ENCODE results near the gene NRXN3.

NRXN3 gene

GRCh38 chr14:79914595-79914994 lies 1744.4 kb downstream of the NRXN3 start:
- no peak for DNase-seq
- intact Hi-C loops (cut with DNase I): loop anchor here (10.0 kb wide), 1 partner anchor 110 kb away; no protein-coding TSS in a partner anchor

GRCh38 chr14:79915406-79915805 lies 1745.2 kb downstream of the NRXN3 start:
- DNase-seq: no peak
- intact Hi-C loops (cut with DNase I): loop anchor here (10.0 kb wide), 1 partner anchor 111 kb away; no protein-coding TSS in a partner anchor

DNA sequence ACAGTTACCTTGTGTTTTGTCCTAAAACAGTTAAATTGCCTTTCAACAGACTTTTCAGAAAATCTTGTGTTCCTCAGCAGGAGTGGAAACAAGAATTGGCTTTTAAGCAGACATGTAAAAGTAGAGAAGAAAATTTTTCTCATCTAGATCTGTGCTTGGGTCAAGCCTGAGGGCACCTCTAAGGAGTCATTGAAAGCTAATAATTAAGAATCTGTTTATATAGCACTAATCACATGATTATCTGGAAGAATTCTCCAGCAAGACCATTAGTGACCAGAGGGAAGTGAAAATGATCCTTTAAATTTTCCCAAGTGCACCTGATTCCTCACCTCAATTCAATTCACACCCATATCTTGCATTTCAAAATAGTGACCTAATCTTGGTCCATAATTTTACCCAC lies 1746.1 kb downstream of the NRXN3 start:
- intact Hi-C loops (cut with DNase I): loop anchor here (10.0 kb wide), 1 partner anchor 111 kb away; no protein-coding TSS in a partner anchor
- no peak for DNase-seq

DNA sequence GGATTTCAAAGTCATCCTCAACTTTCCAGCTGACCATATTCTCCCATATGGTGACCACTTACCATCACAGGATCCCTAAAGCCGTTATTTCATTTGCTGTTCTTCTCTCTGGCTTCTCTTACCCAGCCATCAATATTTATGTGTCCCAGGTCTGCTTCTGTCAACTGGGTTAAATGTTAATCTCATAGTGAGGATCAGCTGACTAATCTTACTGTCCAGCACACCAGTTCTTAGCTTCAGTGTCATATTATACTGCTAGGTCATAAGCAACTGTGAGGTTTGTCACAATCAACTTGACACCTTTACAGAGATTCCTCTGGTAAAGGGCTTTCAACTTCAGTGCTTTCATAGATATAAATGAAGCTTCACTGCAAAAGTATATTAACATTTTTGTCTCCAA lies 1746.7 kb downstream of the NRXN3 start:
- DNase-seq: no peak
- intact Hi-C loops (cut with DNase I): loop anchor here (10.0 kb wide), 1 partner anchor 112 kb away; no protein-coding TSS in a partner anchor
